HEK293 (cell line): ENCODE results near the gene SEMA3G.
A peak's percentile ranks its signal among the peaks of the same experiment; 100 is the strongest.

Experiments
- CTCF ChIA-PET: fragments of 350-600 bp; formaldehyde crosslinking; extraction: SDS; loops from one replicate; lab custom pipeline; 2021; ENCODE audit warnings: antibody characterized with exemption; lab: Yijun Ruan, JAX
- POLR2A ChIA-PET: fragments of 300-600 bp; formaldehyde crosslinking; extraction: SDS; loops from one replicate; lab custom pipeline; 2020; ENCODE audit warnings: antibody characterized with exemption, inconsistent platforms; lab: Yijun Ruan, JAX
- H3K27ac ChIP-seq: fragments of 200-500 bp; sonication (Bioruptor generic); 2 replicates; pipeline ENCODE4 v1.5.1; 2014; ENCODE audit warnings: low read depth, low read length, control low read depth, inconsistent platforms; ENCODE audit errors: extremely low read depth
- H3K36me3 ChIP-seq, 2 experiments: fragments of 200-500 bp in 1 of 2; sonication (Bioruptor generic) in 1 of 2; 1 replicate in 1 of 2; 2 replicates in 1 of 2; pipeline ENCODE4 v1.5.1; 2014 to 2017; ENCODE audit warnings: inconsistent platforms in 2 of 2, low read length in 2 of 2; ENCODE audit not compliant: control insufficient read depth in 2 of 2, insufficient read depth in 1 of 2
- H3K4me1 ChIP-seq: fragments of 200-500 bp; sonication (Bioruptor generic); 2 replicates; pipeline ENCODE4 v1.5.1; 2014; ENCODE audit warnings: mild to moderate bottlenecking, low read length, inconsistent platforms; ENCODE audit not compliant: control insufficient read depth, insufficient read depth
- H3K4me3 ChIP-seq: 2 replicates; pipeline ENCODE4 v1.5.1; 2011; ENCODE audit warnings: low read depth, mild to moderate bottlenecking, control low read depth, low read length, moderate library complexity
- H3K9me3 ChIP-seq: fragments of 200-500 bp; sonication (Bioruptor generic); 2 replicates; pipeline ENCODE4 v1.5.1; 2014; ENCODE audit warnings: low read depth, low read length, inconsistent platforms; ENCODE audit not compliant: control insufficient read depth, insufficient read depth
- EGR2 ChIP-seq: fragments of 450-650 bp; formaldehyde crosslinking; IDR thresholded peaks from 2 replicates; pipeline ENCODE4 v1.5.1; 2016; ENCODE audit warnings: low read depth, missing biosample characterization, missing genetic modification characterization
- GLIS1 ChIP-seq: fragments of 450-650 bp; formaldehyde crosslinking; IDR thresholded peaks from 2 replicates; pipeline ENCODE4 v1.5.1; 2016; ENCODE audit warnings: missing biosample characterization, missing genetic modification characterization
- GLIS2 ChIP-seq: fragments of 450-650 bp; formaldehyde crosslinking; IDR thresholded peaks from 2 replicates; pipeline ENCODE4 v1.5.1; 2016; ENCODE audit warnings: missing biosample characterization, missing genetic modification characterization
- KLF10 ChIP-seq: fragments of 450-650 bp; IDR thresholded peaks from 2 replicates; pipeline ENCODE4 v1.5.1; 2018; ENCODE audit warnings: missing biosample characterization, mild to moderate bottlenecking, missing genetic modification characterization
- MEIS1 ChIP-seq: sonication (generic); formaldehyde crosslinking; IDR thresholded peaks from 2 replicates; pipeline ENCODE4 v1.8.1; 2022; ENCODE audit warnings: missing genetic modification reagents, mild to moderate bottlenecking, borderline replicate concordance
- SCRT2 ChIP-seq: fragments of 450-650 bp; formaldehyde crosslinking; IDR thresholded peaks from 2 replicates; pipeline ENCODE4 v1.5.1; 2016; ENCODE audit warnings: missing biosample characterization, missing genetic modification characterization
- ZFP3 ChIP-seq: fragments of 450-650 bp; formaldehyde crosslinking; IDR thresholded peaks from 2 replicates; pipeline ENCODE4 v1.5.1; 2016; ENCODE audit warnings: low read depth, missing biosample characterization, missing genetic modification characterization
- ZNF596 ChIP-seq: fragments of 450-650 bp; IDR thresholded peaks from 2 replicates; pipeline ENCODE4 v1.5.0; 2018; ENCODE audit warnings: missing biosample characterization, mild to moderate bottlenecking, missing genetic modification characterization, moderate library complexity
- ZNF654 ChIP-seq: fragments of 450-650 bp; formaldehyde crosslinking; IDR thresholded peaks from 2 replicates; pipeline ENCODE4 v1.5.1; 2016; ENCODE audit warnings: low read depth, missing biosample characterization, missing genetic modification characterization
- TF ChIP-seq, protein P1 (sequence below): fragments of 450-650 bp; formaldehyde crosslinking; conservative IDR thresholded peaks from 2 replicates; pipeline ENCODE4 v1.5.1; 2016; ENCODE audit warnings: low read depth, missing biosample characterization, missing genetic modification characterization
- TF ChIP-seq, protein P2 (sequence below): fragments of 450-650 bp; formaldehyde crosslinking; IDR thresholded peaks from 2 replicates; pipeline ENCODE4 v1.5.1; 2016; ENCODE audit warnings: missing biosample characterization, missing genetic modification characterization
- TF ChIP-seq, protein P3 (sequence below): fragments of 450-650 bp; formaldehyde crosslinking; IDR thresholded peaks from 2 replicates; pipeline ENCODE4 v1.5.1; 2017; ENCODE audit warnings: missing biosample characterization, mild to moderate bottlenecking, missing genetic modification characterization, moderate library complexity
- TF ChIP-seq, protein P4 (sequence below): fragments of 450-650 bp; formaldehyde crosslinking; IDR thresholded peaks from 2 replicates; pipeline ENCODE4 v1.5.1; 2016; ENCODE audit warnings: missing biosample characterization, missing genetic modification characterization
- TF ChIP-seq, protein P5 (sequence below): IDR thresholded peaks from 2 replicates; pipeline ENCODE4 v1.6.1; 2011; ENCODE audit warnings: mild to moderate bottlenecking, low read depth, low read length, borderline replicate concordance
- TF ChIP-seq, protein P6 (sequence below): fragments of 450-650 bp; formaldehyde crosslinking; IDR thresholded peaks from 2 replicates; pipeline ENCODE4 v1.5.1; 2016; ENCODE audit warnings: missing biosample characterization, missing genetic modification characterization

SEMA3G gene

DNA sequence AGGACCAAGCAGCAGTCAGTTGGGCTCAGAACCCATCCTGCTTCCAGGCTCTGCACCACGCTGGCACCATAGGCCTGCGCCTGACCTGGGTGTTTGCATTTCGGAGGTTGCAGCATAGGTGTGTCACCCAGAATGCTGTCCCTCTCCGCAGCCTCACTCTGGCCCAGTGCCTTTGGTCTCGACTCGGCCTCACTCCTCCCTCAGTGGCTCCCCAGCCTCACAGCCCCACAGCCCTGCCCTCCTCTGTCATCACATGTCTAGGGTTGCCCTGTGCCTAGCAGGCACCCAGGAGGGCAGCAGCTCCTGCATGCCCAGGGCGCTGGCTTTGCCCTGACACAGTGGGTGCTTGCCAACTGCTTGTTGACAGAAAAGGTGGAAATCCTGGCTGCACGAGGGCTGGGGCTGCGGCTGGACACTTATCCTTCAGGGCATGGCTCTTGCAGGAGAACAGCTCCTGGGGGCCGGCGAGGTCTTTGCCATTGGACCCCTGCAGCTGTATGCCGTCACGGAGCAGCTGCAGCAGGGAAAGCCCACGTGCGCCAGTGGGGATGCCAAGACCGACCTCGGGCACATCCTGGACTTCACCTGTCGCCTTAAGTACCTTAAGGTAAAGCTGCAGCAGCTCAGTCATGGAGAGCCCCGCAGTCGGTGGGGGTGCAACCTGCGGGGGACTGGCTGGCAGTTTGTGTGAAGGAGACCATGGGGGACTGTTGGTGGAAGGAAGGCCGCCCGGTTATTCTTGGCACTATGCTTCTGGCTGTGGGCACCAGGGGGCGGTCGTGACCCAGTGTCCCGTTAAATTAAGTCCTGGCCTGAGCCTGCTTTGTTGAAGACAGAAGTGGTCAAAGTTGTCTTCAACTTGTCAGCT lies 26.7 kb upstream of the SEMA3G start:
- Histone ChIP-seq H3K9me3 (no peaks in the 10 kb centered on the region), H3K4me3 (no peak overlapping the region), H3K4me1 (no peaks in the 10 kb centered on the region), H3K27ac (no peak overlapping the region), H3K36me3 (peaks cover 7 to 89% of the 10 kb centered on the region in 2 experiments; a peak in 2 of 3 replicates)
- ChIA-PET POLR2A (no interaction called here), CTCF (interaction anchor here (0.7 to 1.1 kb wide), 2 partner anchors 10 to 1262 kb away, joined by 3 to 4 read pairs; no protein-coding TSS in a partner anchor)
- TF ChIP-seq ZNF654 (peak; percentile 23), SCRT2 (tag by site-specific recombination) (peak; percentile 19; the same call in 1 of the 2 replicates), EGR2 (tag by site-specific recombination) (no peak)
- TF ChIP-seq, protein P1, sequence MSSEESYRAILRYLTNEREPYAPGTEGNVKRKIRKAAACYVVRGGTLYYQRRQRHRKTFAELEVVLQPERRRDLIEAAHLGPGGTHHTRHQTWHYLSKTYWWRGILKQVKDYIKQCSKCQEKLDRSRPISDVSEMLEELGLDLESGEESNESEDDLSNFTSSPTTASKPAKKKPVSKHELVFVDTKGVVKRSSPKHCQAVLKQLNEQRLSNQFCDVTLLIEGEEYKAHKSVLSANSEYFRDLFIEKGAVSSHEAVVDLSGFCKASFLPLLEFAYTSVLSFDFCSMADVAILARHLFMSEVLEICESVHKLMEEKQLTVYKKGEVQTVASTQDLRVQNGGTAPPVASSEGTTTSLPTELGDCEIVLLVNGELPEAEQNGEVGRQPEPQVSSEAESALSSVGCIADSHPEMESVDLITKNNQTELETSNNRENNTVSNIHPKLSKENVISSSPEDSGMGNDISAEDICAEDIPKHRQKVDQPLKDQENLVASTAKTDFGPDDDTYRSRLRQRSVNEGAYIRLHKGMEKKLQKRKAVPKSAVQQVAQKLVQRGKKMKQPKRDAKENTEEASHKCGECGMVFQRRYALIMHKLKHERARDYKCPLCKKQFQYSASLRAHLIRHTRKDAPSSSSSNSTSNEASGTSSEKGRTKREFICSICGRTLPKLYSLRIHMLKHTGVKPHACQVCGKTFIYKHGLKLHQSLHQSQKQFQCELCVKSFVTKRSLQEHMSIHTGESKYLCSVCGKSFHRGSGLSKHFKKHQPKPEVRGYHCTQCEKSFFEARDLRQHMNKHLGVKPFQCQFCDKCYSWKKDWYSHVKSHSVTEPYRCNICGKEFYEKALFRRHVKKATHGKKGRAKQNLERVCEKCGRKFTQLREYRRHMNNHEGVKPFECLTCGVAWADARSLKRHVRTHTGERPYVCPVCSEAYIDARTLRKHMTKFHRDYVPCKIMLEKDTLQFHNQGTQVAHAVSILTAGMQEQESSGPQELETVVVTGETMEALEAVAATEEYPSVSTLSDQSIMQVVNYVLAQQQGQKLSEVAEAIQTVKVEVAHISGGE (tag by site-specific recombination), result peak; percentile 41; the same call in 1 of the 2 replicates

DNA sequence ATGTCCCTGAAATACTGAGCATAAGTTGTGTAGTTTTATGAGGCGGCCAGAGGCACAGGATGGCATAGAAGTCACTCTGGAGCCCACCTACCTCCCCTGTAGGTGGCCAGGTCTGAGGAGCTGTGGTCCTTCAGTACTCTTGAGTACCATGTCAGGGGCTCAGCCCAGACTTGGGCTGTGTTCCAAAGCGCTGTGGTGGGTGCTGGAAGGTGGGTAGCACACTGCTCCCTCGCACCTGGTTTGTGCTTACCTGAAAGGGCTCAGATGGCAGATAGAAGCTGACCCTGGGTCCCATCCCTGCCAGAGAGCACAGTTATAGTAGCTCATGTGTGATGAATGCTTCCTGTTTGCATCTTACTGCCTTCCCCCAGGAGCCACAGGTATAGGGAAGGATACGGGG lies 26.0 kb upstream of the SEMA3G start:
- CTCF ChIA-PET, result interaction anchor here (0.6 kb wide), 1 partner anchor 36 kb away, joined by 3 read pairs; no protein-coding TSS in a partner anchor
- Histone ChIP-seq H3K4me1 (no peaks in the 10 kb centered on the region), H3K4me3 (no peak overlapping the region), H3K36me3 (peaks cover 7 to 89% of the 10 kb centered on the region in 2 experiments; a peak in 2 of 3 replicates), H3K9me3 (no peaks in the 10 kb centered on the region), H3K27ac (no peak overlapping the region)
- TF ChIP-seq, protein P2, sequence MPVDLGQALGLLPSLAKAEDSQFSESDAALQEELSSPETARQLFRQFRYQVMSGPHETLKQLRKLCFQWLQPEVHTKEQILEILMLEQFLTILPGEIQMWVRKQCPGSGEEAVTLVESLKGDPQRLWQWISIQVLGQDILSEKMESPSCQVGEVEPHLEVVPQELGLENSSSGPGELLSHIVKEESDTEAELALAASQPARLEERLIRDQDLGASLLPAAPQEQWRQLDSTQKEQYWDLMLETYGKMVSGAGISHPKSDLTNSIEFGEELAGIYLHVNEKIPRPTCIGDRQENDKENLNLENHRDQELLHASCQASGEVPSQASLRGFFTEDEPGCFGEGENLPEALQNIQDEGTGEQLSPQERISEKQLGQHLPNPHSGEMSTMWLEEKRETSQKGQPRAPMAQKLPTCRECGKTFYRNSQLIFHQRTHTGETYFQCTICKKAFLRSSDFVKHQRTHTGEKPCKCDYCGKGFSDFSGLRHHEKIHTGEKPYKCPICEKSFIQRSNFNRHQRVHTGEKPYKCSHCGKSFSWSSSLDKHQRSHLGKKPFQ (tag by site-specific recombination), result no peak
- TF ChIP-seq, protein P3, sequence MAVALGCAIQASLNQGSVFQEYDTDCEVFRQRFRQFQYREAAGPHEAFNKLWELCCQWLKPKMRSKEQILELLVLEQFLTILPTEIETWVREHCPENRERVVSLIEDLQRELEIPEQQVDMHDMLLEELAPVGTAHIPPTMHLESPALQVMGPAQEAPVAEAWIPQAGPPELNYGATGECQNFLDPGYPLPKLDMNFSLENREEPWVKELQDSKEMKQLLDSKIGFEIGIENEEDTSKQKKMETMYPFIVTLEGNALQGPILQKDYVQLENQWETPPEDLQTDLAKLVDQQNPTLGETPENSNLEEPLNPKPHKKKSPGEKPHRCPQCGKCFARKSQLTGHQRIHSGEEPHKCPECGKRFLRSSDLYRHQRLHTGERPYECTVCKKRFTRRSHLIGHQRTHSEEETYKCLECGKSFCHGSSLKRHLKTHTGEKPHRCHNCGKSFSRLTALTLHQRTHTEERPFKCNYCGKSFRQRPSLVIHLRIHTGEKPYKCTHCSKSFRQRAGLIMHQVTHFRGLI (tag by site-specific recombination), result no peak
- no peak for TF ChIP-seq MEIS1 (CRISPR knock-in tag)
- no peak for TF ChIP-seq ZNF596 (tag by site-specific recombination)
- no peak for TF ChIP-seq ZFP3
- no peak for TF ChIP-seq GLIS1 (tag by site-specific recombination)
- POLR2A ChIA-PET, result no interaction called here

DNA sequence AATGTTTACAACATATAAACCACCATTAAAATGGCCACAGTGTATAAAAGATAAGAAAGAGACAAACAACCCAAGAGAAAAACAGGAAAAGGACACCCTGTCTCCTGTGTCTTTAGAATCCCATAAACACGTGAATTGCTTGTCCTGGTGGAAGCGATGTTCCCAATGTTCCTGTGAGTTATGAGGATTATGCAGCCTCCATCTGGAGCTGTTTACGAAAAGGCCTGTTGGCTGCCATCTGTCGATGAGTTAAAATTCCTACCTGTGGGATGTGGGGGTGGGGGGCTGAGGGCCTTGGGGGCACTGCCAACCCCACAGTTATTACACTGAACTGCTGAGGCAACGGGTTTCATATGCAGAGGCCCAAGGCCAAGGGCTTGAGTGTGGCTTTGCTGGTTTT lies 24.1 kb upstream of the SEMA3G start:
- Histone ChIP-seq H3K9me3 (no peaks in the 10 kb centered on the region), H3K4me3 (no peak overlapping the region), H3K36me3 (peaks cover 0 to 92% of the 10 kb centered on the region in 2 experiments; a peak in 2 of 3 replicates), H3K27ac (no peak overlapping the region), H3K4me1 (no peaks in the 10 kb centered on the region)
- ChIA-PET POLR2A (no interaction called here), CTCF (interaction anchor here (0.6 kb wide), 1 partner anchor 162 kb away, joined by 8 read pairs; no protein-coding TSS in a partner anchor)
- TF ChIP-seq, protein P4, sequence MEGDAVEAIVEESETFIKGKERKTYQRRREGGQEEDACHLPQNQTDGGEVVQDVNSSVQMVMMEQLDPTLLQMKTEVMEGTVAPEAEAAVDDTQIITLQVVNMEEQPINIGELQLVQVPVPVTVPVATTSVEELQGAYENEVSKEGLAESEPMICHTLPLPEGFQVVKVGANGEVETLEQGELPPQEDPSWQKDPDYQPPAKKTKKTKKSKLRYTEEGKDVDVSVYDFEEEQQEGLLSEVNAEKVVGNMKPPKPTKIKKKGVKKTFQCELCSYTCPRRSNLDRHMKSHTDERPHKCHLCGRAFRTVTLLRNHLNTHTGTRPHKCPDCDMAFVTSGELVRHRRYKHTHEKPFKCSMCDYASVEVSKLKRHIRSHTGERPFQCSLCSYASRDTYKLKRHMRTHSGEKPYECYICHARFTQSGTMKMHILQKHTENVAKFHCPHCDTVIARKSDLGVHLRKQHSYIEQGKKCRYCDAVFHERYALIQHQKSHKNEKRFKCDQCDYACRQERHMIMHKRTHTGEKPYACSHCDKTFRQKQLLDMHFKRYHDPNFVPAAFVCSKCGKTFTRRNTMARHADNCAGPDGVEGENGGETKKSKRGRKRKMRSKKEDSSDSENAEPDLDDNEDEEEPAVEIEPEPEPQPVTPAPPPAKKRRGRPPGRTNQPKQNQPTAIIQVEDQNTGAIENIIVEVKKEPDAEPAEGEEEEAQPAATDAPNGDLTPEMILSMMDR, result no peak
- TF ChIP-seq, protein P5, sequence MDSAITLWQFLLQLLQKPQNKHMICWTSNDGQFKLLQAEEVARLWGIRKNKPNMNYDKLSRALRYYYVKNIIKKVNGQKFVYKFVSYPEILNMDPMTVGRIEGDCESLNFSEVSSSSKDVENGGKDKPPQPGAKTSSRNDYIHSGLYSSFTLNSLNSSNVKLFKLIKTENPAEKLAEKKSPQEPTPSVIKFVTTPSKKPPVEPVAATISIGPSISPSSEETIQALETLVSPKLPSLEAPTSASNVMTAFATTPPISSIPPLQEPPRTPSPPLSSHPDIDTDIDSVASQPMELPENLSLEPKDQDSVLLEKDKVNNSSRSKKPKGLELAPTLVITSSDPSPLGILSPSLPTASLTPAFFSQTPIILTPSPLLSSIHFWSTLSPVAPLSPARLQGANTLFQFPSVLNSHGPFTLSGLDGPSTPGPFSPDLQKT, result no peak
- TF ChIP-seq GLIS2 (tag by site-specific recombination) (no peak), KLF10 (tag by site-specific recombination) (no peak)
- TF ChIP-seq, protein P6, sequence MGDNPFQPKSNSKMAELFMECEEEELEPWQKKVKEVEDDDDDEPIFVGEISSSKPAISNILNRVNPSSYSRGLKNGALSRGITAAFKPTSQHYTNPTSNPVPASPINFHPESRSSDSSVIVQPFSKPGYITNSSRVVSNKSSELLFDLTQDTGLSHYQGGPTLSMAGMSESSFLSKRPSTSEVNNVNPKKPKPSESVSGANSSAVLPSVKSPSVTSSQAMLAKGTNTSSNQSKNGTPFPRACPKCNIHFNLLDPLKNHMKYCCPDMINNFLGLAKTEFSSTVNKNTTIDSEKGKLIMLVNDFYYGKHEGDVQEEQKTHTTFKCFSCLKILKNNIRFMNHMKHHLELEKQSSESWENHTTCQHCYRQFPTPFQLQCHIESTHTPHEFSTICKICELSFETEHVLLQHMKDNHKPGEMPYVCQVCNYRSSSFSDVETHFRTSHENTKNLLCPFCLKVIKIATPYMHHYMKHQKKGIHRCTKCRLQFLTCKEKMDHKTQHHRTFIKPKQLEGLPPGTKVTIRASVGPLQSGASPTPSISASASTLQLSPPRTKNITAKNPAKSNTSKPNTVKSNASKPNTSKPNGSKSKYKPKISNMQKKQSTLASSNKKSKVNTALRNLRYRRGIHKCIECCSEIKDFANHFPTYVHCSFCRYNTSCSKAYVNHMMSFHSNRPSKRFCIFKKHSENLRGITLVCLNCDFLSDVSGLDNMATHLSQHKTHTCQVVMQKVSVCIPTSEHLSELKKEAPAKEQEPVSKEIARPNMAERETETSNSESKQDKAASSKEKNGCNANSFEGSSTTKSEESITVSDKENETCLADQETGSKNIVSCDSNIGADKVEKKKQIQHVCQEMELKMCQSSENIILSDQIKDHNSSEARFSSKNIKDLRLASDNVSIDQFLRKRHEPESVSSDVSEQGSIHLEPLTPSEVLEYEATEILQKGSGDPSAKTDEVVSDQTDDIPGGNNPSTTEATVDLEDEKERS, result no peak
